ENCODE measurements around the gene SLC12A8. TPM values are rescaled to one million over a fixed set of nuclear protein-coding genes. Genes with fewer than 3 reads are reported as not detected.

Gene SLC12A8
- polyA plus RNA-seq, 1 of the 3 experiments (the other 2 are of a cell fraction) = 7.5 TPM

DNA sequence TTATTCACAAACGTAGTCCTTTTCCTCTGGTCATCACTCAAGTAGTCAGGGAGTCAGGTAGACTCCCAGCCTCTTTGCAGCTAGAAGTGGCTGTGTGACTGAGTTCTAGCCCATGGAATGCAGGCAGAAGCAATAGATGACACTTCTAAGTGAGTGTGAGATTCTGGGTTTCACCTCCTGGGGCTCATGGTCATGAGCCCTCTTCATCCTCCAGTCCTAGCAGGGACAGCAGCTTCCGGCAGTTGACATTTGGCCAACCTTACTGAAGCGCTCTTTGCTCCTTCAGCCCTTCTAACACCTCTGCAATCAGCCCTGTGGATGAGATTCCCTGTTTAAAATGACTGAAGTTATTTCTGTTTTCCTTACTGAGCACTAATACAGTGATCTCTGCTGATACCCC, 21.8 kb downstream of the SLC12A8 start:
- no peaks in the 10 kb centered on the region for H3K36me3 ChIP-seq (replicated peaks in 1 of 2; ENCODE audit: control insufficient read depth in 1 of 2, insufficient read depth in 2 of 2, low read length in 1 of 2)

GRCh38 chr3:125189378-125190165, 23.0 kb downstream of the SLC12A8 start:
- Histone ChIP-seq H3K9ac (no peak overlapping the region), H3K79me2 (ENCODE audit: insufficient read depth) (no peaks in the 10 kb centered on the region), H2AFZ (ENCODE audit: low read depth) (no peak overlapping the region), H3K4me3 (ENCODE audit: low read depth in 2 of 2, low read length in 1 of 2) (no peak overlapping the region), H3F3A (replicated peaks; ENCODE audit: insufficient read depth) (no peaks in the 10 kb centered on the region), H3K27me3 (ENCODE audit: insufficient read depth) (no peaks in the 10 kb centered on the region), H3K4me1 (ENCODE audit: control insufficient read depth in 1 of 2, insufficient read depth in 2 of 2, low read depth in 1 of 2, low read length in 1 of 2) (peaks cover 0 to 20% of the 10 kb centered on the region in 2 experiments; a peak in 1 of 4 replicates), H4K20me1 (ENCODE audit: insufficient read depth) (no peaks in the 10 kb centered on the region), H3K9me3 (no peaks in the 10 kb centered on the region), H3K4me2 (no peak overlapping the region), H3K9me2 (no peaks in the 10 kb centered on the region), H3K27ac (ENCODE audit: low read depth in 2 of 2, low read length in 1 of 2) (no peak overlapping the region), H3K36me3 (replicated peaks in 1 of 2; ENCODE audit: control insufficient read depth in 1 of 2, insufficient read depth in 2 of 2, low read length in 1 of 2) (no peaks in the 10 kb centered on the region)
- 78% methylated on average over 5 of the region's 7 CpGs for WGBS (ENCODE audit: low lambda C conversion rate)
- TF ChIP-seq, protein P1, sequence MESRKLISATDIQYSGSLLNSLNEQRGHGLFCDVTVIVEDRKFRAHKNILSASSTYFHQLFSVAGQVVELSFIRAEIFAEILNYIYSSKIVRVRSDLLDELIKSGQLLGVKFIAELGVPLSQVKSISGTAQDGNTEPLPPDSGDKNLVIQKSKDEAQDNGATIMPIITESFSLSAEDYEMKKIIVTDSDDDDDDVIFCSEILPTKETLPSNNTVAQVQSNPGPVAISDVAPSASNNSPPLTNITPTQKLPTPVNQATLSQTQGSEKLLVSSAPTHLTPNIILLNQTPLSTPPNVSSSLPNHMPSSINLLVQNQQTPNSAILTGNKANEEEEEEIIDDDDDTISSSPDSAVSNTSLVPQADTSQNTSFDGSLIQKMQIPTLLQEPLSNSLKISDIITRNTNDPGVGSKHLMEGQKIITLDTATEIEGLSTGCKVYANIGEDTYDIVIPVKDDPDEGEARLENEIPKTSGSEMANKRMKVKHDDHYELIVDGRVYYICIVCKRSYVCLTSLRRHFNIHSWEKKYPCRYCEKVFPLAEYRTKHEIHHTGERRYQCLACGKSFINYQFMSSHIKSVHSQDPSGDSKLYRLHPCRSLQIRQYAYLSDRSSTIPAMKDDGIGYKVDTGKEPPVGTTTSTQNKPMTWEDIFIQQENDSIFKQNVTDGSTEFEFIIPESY (IDR thresholded peaks at IDR 0.05; ENCODE audit: borderline replicate concordance, low read depth) = no peak
- TF ChIP-seq GATA2 (CRISPR knock-in tag; IDR thresholded peaks at IDR 0.05) (no peak), JUND (IDR thresholded peaks at IDR 0.05) (no peak), RFX5 (IDR thresholded peaks at IDR 0.05; ENCODE audit: low read length) (no peak), TAF1 (IDR thresholded peaks at IDR 0.05; ENCODE audit: borderline replicate concordance, low read depth, low read length) (no peak), FOSL2 (IDR thresholded peaks at IDR 0.05; ENCODE audit: borderline replicate concordance, low read depth) (no peak), TEAD4 (IDR thresholded peaks at IDR 0.05; ENCODE audit: borderline replicate concordance, insufficient read depth) (no peak), EP300 (IDR thresholded peaks at IDR 0.05; ENCODE audit: borderline replicate concordance in 1 of 2, low read depth in 1 of 2, low read length in 1 of 2) (no peak)
- ChIA-PET POLR2A (no interaction called here), CTCF (no interaction called here)
- DNase-seq = no peak

More for the DNA sequence above, 21.8 kb downstream of the SLC12A8 start:
- Histone ChIP-seq H3K4me3 (ENCODE audit: low read depth in 2 of 2, low read length in 1 of 2) (no peak overlapping the region), H3K9ac (no peak overlapping the region), H4K20me1 (ENCODE audit: insufficient read depth) (no peaks in the 10 kb centered on the region), H3K9me2 (no peaks in the 10 kb centered on the region), H2AFZ (ENCODE audit: low read depth) (no peak overlapping the region), H3F3A (replicated peaks; ENCODE audit: insufficient read depth) (no peaks in the 10 kb centered on the region), H3K4me1 (ENCODE audit: control insufficient read depth in 1 of 2, insufficient read depth in 2 of 2, low read depth in 1 of 2, low read length in 1 of 2) (peaks cover 0 to 20% of the 10 kb centered on the region in 2 experiments; a peak in 1 of 4 replicates), H3K4me2 (no peak overlapping the region), H3K9me3 (no peaks in the 10 kb centered on the region), H3K79me2 (ENCODE audit: insufficient read depth) (no peaks in the 10 kb centered on the region), H3K27ac (ENCODE audit: low read depth in 2 of 2, low read length in 1 of 2) (no peak overlapping the region), H3K27me3 (ENCODE audit: insufficient read depth) (no peaks in the 10 kb centered on the region)
- WGBS (ENCODE audit: low lambda C conversion rate) = 87% methylated on average over 3 of the region's 3 CpGs
- TF ChIP-seq FOSL2 (IDR thresholded peaks at IDR 0.05; ENCODE audit: borderline replicate concordance, low read depth) (no peak), GATA2 (CRISPR knock-in tag; IDR thresholded peaks at IDR 0.05) (no peak), GABPA (IDR thresholded peaks at IDR 0.05; ENCODE audit: low read depth) (no peak), RCOR1 (IDR thresholded peaks at IDR 0.05; ENCODE audit: low read length) (no peak), CTCF (IDR thresholded peaks at IDR 0.05) (no peak), YY1 (IDR thresholded peaks at IDR 0.05; ENCODE audit: low read depth) (no peak), NFIC (IDR thresholded peaks at IDR 0.05; ENCODE audit: borderline replicate concordance) (no peak), RFX5 (IDR thresholded peaks at IDR 0.05; ENCODE audit: low read length) (no peak), MEF2A (IDR thresholded peaks at IDR 0.05; ENCODE audit: borderline replicate concordance, low read depth) (no peak), RXRA (IDR thresholded peaks at IDR 0.05; ENCODE audit: borderline replicate concordance, low read depth) (no peak)
- TF ChIP-seq, protein P2, sequence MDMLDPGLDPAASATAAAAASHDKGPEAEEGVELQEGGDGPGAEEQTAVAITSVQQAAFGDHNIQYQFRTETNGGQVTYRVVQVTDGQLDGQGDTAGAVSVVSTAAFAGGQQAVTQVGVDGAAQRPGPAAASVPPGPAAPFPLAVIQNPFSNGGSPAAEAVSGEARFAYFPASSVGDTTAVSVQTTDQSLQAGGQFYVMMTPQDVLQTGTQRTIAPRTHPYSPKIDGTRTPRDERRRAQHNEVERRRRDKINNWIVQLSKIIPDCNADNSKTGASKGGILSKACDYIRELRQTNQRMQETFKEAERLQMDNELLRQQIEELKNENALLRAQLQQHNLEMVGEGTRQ (IDR thresholded peaks at IDR 0.05; ENCODE audit: borderline replicate concordance, low read depth, low read length) = no peak
- DNase-seq = no peak
- CTCF ChIA-PET = no interaction called here
- POLR2A ChIA-PET = no interaction called here

Measured in SK-N-SH (cell line).